Transverse colon (tissue), 4 donors: Measurements from ENCODE around the gene SET. TPM values are rescaled to one million over a fixed set of nuclear protein-coding genes. Genes with fewer than 3 reads are reported as not detected.

Source experiments
- DNase-seq: peaks from one replicate; pipeline ENCODE4 v3.0.0-alpha.2; 2019
- H3K27ac ChIP-seq, 4 donors: fragments of 200-600 bp; sonication (generic); 2 replicates each; pipeline ENCODE4 v1.5.1; 2016 to 2018; ENCODE audit warnings: inconsistent platforms in 4 of 4
- H3K27me3 ChIP-seq: fragments of 200-600 bp; sonication (generic); 2 replicates; pipeline ENCODE4 v1.5.1; 2017; ENCODE audit warnings: inconsistent platforms
- H3K36me3 ChIP-seq, 4 donors: fragments of 200-600 bp; sonication (generic); 2 replicates each; pipeline ENCODE4 v1.5.1; 2017 to 2019; ENCODE audit warnings: inconsistent platforms in 4 of 4
- H3K4me1 ChIP-seq, 4 donors: fragments of 200-600 bp; sonication (generic); 2 replicates each; pipeline ENCODE4 v1.5.1; 2017 to 2020; ENCODE audit warnings: inconsistent platforms in 4 of 4
- H3K4me3 ChIP-seq, 4 donors: fragments of 200-600 bp; sonication (generic); 1 replicate in 1 of 4; 2 replicates in 3 of 4; pipeline versions ENCODE4 v1.5.1 to v1.6.1; 2017 to 2019; ENCODE audit warnings: inconsistent platforms in 4 of 4
- H3K9me3 ChIP-seq, 2 donors: fragments of 200-600 bp; sonication (generic); 2 replicates each; pipeline ENCODE4 v1.5.1; 2017 to 2019; ENCODE audit warnings: inconsistent platforms in 2 of 2
- CTCF ChIP-seq, 5 experiments: fragments of 200-600 bp in 3 of 5; fragments of 450-650 bp in 2 of 5; sonication (generic) in 3 of 5; IDR thresholded peaks; 1 replicate in 2 of 5; 2 replicates in 3 of 5; pipeline ENCODE4 v1.5.1; 2016 to 2017; ENCODE audit warnings: antibody characterized with exemption in 5 of 5, inconsistent platforms in 3 of 5, mild to moderate bottlenecking in 2 of 5, moderate library complexity in 1 of 5
- EP300 ChIP-seq: sonication (generic); formaldehyde crosslinking; IDR thresholded peaks from one replicate; pipeline ENCODE4 v1.6.1; 2017; ENCODE audit warnings: antibody characterized with exemption, low read depth
- POLR2A ChIP-seq: fragments of 450-650 bp; IDR thresholded peaks from one replicate; pipeline ENCODE4 v1.6.1; 2016; ENCODE audit warnings: antibody characterized with exemption, mild to moderate bottlenecking, moderate library complexity
- POLR2AphosphoS5 ChIP-seq, 3 donors: sonication (generic); formaldehyde crosslinking; IDR thresholded peaks; one replicate each; pipeline ENCODE4 v1.6.1; 2016; ENCODE audit warnings: antibody characterized with exemption in 3 of 3
- WGBS, 2 donors: methylation state at CpG; one replicate each; pipeline ENCODE4 v1.1.5; 2018; ENCODE audit warnings: low coverage in 1 of 2; 5-methylcytosine and 5-hydroxymethylcytosine counted together
- in situ Hi-C, 4 donors: fragments of 200-750 bp; cut with MboI; loops; one replicate each; pipeline versions ENCODE4 v1.15.0 to v1.15.1; 2017; ENCODE audit warnings: low sequenced_read_pairs in 3 of 4, low pct_ligation_motif_present in 1 of 4, low pct_unique_long_range_greater_than_20kb in 1 of 4
- intact Hi-C: fragments of 100-400 bp; cut with DNase I; formaldehyde crosslinking; loops from one replicate; pipeline ENCODE4 v1.15.1; 2023; ENCODE audit warnings: low total_unique reads
- total RNA-seq, 4 donors: library from RNA; depleted of rRNA; stranded (reverse); fragments of >200 nt; gene quantifications; one replicate each; pipeline ENCODE4 v1.1.0, GENCODE V29; 2016

SET gene
- total RNA-seq, 4 donors from 2014 or later = 29.2 to 153 (median 64.4) TPM

GRCh38 chr9:128684065-128684324 is 5.0 kb upstream of the SET start:
- H3K27ac ChIP-seq = peak overlapping the region; percentile 87 to 91 (median 90)
- H3K27me3 ChIP-seq = no peaks in the 10 kb centered on the region
- intact Hi-C loops = no loop called here
- 0% methylated on average over 3 of the region's 3 CpGs; no CpG with 5 or more reads in 1 of the 2 donors for whole genome bisulfite sequencing, 2 donors
- H3K4me1 ChIP-seq = peaks cover 18 to 52% (median 37%) of the 10 kb centered on the region in 4 donors
- H3K4me3 ChIP-seq = peak overlapping the region; percentile 52 to 66 (median 58)
- DNase-seq = no peak
- in situ Hi-C loops = no loop called here
- no peaks in the 10 kb centered on the region for H3K9me3 ChIP-seq
- TF ChIP-seq CTCF (IDR thresholded peaks at IDR 0.05) (no peak), EP300 (no peak)
- no peaks in the 10 kb centered on the region for H3K36me3 ChIP-seq

GRCh38 chr9:128684325-128685199 is 4.5 kb upstream of the SET start:
- intact Hi-C loops (no loop called here), in situ Hi-C loops (no loop called here)
- WGBS, 2 donors = 4 to 9% methylated on average over 12 to 15 of the region's 15 CpGs
- H3K27me3 ChIP-seq = no peaks in the 10 kb centered on the region
- TF ChIP-seq POLR2AphosphoS5 (IDR thresholded peaks at IDR 0.05) = peak; percentile 76 to 86 (median 85)
- no peak for TF ChIP-seq CTCF (IDR thresholded peaks at IDR 0.05)
- TF ChIP-seq EP300 = no peak
- peak; percentile 87 for TF ChIP-seq POLR2A
- peak overlapping the region; percentile 52 to 66 (median 58) for H3K4me3 ChIP-seq
- no peaks in the 10 kb centered on the region for H3K9me3 ChIP-seq
- peak; percentile 92 for DNase-seq
- peak overlapping the region; percentile 87 to 91 (median 90) for H3K27ac ChIP-seq
- H3K36me3 ChIP-seq = no peaks in the 10 kb centered on the region
- H3K4me1 ChIP-seq = peaks cover 18 to 52% (median 37%) of the 10 kb centered on the region in 4 donors

- DNase-seq = peak; percentile 68
- in situ Hi-C loops (no loop called here), intact Hi-C loops (no loop called here)
- H3K4me3 ChIP-seq = peak overlapping the region in 2 of 4 donors; percentile 9 to 37
- H3K4me1 ChIP-seq = peaks cover 22 to 58% (median 44%) of the 10 kb centered on the region in 4 donors
- TF ChIP-seq POLR2AphosphoS5 (IDR thresholded peaks at IDR 0.05) = peak in 1 of 3 donors; percentile 16
- no peak for TF ChIP-seq EP300
- peak; percentile 35 for TF ChIP-seq POLR2A
- no peak for TF ChIP-seq CTCF (IDR thresholded peaks at IDR 0.05)
- H3K27ac ChIP-seq = peak overlapping the region; percentile 87 to 91 (median 90)
- no peaks in the 10 kb centered on the region for H3K9me3 ChIP-seq
- no peaks in the 10 kb centered on the region for H3K27me3 ChIP-seq
- WGBS, 2 donors = 19 to 48% methylated on average over 3 to 17 of the region's 17 CpGs
- no peaks in the 10 kb centered on the region for H3K36me3 ChIP-seq
Measured at GRCh38 chr9:128685636-128686489, 3.2 kb upstream of the SET start.

GRCh38 chr9:128687453-128687852 is 1.6 kb upstream of the SET start:
- H3K4me3 ChIP-seq = no peak overlapping the region
- H3K27me3 ChIP-seq = no peaks in the 10 kb centered on the region
- peaks cover 0 to 6% (median 3%) of the 10 kb centered on the region in 4 donors for H3K36me3 ChIP-seq
- in situ Hi-C loops (no loop called here), intact Hi-C loops (no loop called here)
- no peak for DNase-seq
- 95 to 100% methylated on average over 1 to 4 of the region's 4 CpGs for WGBS, 2 donors
- H3K9me3 ChIP-seq = no peaks in the 10 kb centered on the region
- H3K4me1 ChIP-seq = peaks cover 26 to 62% (median 47%) of the 10 kb centered on the region in 4 donors
- TF ChIP-seq POLR2AphosphoS5 (IDR thresholded peaks at IDR 0.05) (no peak), EP300 (no peak), CTCF (IDR thresholded peaks at IDR 0.05) (no peak), POLR2A (no peak)
- peak overlapping the region in 2 of 4 donors; percentile 87 to 97 for H3K27ac ChIP-seq
